ENCODE results near the gene KIF16B.

DNA sequence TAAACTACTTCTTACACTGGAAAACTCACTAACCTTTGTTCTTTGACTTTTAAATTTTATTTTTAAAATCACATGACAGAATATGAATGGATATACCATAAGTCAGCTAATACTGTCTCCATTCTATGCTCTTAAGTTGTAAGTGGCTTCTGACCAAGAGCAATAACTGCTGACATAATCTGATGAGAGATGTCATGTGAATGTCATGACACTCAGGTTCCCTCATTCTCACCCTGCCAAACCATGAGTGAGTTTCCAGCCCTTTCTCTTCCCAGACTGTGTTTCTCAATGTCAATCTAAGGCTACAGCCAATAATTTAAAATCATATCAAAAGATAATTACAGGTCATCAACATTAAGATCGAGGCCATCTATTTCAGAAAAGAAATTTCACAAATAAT lies 39.7 kb downstream of the KIF16B start:
- TF ChIP-seq, protein P1, sequence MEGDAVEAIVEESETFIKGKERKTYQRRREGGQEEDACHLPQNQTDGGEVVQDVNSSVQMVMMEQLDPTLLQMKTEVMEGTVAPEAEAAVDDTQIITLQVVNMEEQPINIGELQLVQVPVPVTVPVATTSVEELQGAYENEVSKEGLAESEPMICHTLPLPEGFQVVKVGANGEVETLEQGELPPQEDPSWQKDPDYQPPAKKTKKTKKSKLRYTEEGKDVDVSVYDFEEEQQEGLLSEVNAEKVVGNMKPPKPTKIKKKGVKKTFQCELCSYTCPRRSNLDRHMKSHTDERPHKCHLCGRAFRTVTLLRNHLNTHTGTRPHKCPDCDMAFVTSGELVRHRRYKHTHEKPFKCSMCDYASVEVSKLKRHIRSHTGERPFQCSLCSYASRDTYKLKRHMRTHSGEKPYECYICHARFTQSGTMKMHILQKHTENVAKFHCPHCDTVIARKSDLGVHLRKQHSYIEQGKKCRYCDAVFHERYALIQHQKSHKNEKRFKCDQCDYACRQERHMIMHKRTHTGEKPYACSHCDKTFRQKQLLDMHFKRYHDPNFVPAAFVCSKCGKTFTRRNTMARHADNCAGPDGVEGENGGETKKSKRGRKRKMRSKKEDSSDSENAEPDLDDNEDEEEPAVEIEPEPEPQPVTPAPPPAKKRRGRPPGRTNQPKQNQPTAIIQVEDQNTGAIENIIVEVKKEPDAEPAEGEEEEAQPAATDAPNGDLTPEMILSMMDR (IDR thresholded peaks at IDR 0.05; ENCODE audit: borderline replicate concordance, extremely low read depth, low read length, poor library complexity, severe bottlenecking) = no peak
- no peak for TF ChIP-seq EZH2 (IDR thresholded peaks at IDR 0.05; ENCODE audit: borderline replicate concordance, low read depth, low read length, severe bottlenecking)

Measured in DND-41 (cell line).